Endothelial cell of umbilical vein (primary cell): ENCODE results near the gene CFHR3. TPM values are rescaled to one million over a fixed set of nuclear protein-coding genes. Genes with fewer than 3 reads are reported as not detected.

Experiments used
- BruUV-seq: library from RNA; stranded (reverse); fragments of 400-500 nt; replicated peaks from 2 replicates; lab custom pipeline; 2021; lab: Mats Ljungman, UMichigan
- CTCF ChIA-PET: fragments of 300-600, 350-600 bp; sonication (Branson Sonifier 250); formaldehyde crosslinking; loops from one replicate; lab custom pipeline; 2021; ENCODE audit warnings: antibody characterized with exemption, inconsistent platforms; lab: Charles Lee
- POLR2A ChIA-PET: fragments of 300-600, 350-600 bp; sonication (Branson Sonifier 250); formaldehyde crosslinking; loops from one replicate; lab custom pipeline; 2021; ENCODE audit warnings: antibody characterized with exemption, inconsistent platforms; lab: Charles Lee
- DNase-seq: peaks from one replicate; pipeline ENCODE4 v3.0.0-alpha.2; 2011; ENCODE audit warnings: low read depth, low spot score
- FAIRE-seq: peaks from 2 replicates; lab custom pipeline; 2011; peaks lifted over from hg19 to GRCh38; lab: Jason Lieb, UNC
- H2AFZ ChIP-seq: 2 replicates; pipeline ENCODE4 v1.6.0; 2012; ENCODE audit warnings: low read depth, low read length, control low read depth, inconsistent platforms
- H3K27ac ChIP-seq: 2 replicates; pipeline ENCODE4 v1.5.1; 2011; ENCODE audit warnings: low read depth, mild to moderate bottlenecking, control low read depth, low read length, moderate library complexity; ENCODE audit not compliant: insufficient read depth
- H3K27me3 ChIP-seq, 2 experiments: 2 replicates each; pipeline versions ENCODE4 v1.6.0 to v1.6.1; 2011; ENCODE audit warnings: low read length in 2 of 2, mixed read lengths in 1 of 2; ENCODE audit not compliant: control insufficient read depth in 2 of 2, insufficient read depth in 2 of 2
- H3K36me3 ChIP-seq, 2 experiments: 2 replicates in 1 of 2; 3 replicates in 1 of 2; pipeline ENCODE4 v1.5.1; 2011; ENCODE audit warnings: low read length in 2 of 2, mild to moderate bottlenecking in 1 of 2, moderate library complexity in 1 of 2; ENCODE audit not compliant: control insufficient read depth in 2 of 2, insufficient read depth in 2 of 2; ENCODE audit errors: extremely low read depth in 1 of 2
- H3K4me1 ChIP-seq: 3 replicates; pipeline ENCODE4 v1.5.1; 2011; ENCODE audit warnings: mild to moderate bottlenecking, low read length; ENCODE audit not compliant: control insufficient read depth, insufficient read depth; ENCODE audit errors: extremely low read depth
- H3K4me2 ChIP-seq: 2 replicates; pipeline ENCODE4 v1.6.1; 2011; ENCODE audit warnings: low read length, control low read depth, mixed read lengths; ENCODE audit not compliant: insufficient read depth
- H3K4me3 ChIP-seq, 3 experiments: fragments of 200-600 bp in 1 of 3; sonication (generic), shearing (Covaris generic) in 1 of 3; replicated peaks in 1 of 3; 2 replicates each; pipeline ENCODE4 v1.5.1; 2011 to 2016; ENCODE audit warnings: control low read depth in 3 of 3, low read length in 3 of 3, mild to moderate bottlenecking in 2 of 3, inconsistent platforms in 1 of 3, low read depth in 1 of 3, moderate library complexity in 1 of 3; ENCODE audit not compliant: insufficient read depth in 1 of 3
- H3K79me2 ChIP-seq: 2 replicates; pipeline ENCODE4 v1.6.0; 2012; ENCODE audit warnings: low read length, inconsistent platforms; ENCODE audit not compliant: control insufficient read depth, insufficient read depth
- H3K9ac ChIP-seq: replicated peaks from 2 replicates; pipeline ENCODE3; 2011; ENCODE audit warnings: low read length, control low read depth; ENCODE audit not compliant: insufficient read depth; ENCODE audit errors: extremely low read depth
- H3K9me1 ChIP-seq: replicated peaks from 3 replicates; pipeline ENCODE4 v1.6.0; 2011; ENCODE audit warnings: mild to moderate bottlenecking, low read length; ENCODE audit not compliant: control insufficient read depth, insufficient read depth; ENCODE audit errors: extremely low read depth
- H3K9me3 ChIP-seq: replicated peaks from 2 replicates; pipeline ENCODE4 v1.5.1; 2012; ENCODE audit warnings: low read length, inconsistent platforms; ENCODE audit not compliant: control insufficient read depth, insufficient read depth
- H4K20me1 ChIP-seq: replicated peaks from 2 replicates; pipeline ENCODE3; 2011; ENCODE audit warnings: mild to moderate bottlenecking, low read length; ENCODE audit not compliant: control insufficient read depth, insufficient read depth; ENCODE audit errors: extremely low read depth
- CTCF ChIP-seq, 2 donors: IDR thresholded peaks; 1 replicate in 1 of 2; 2 replicates in 1 of 2; pipeline ENCODE4 v1.5.1; 2011; ENCODE audit warnings: low read length in 2 of 2, mild to moderate bottlenecking in 2 of 2, moderate library complexity in 2 of 2, control low read depth in 1 of 2, inconsistent platforms in 1 of 2, low read depth in 1 of 2; ENCODE audit not compliant: insufficient read depth in 1 of 2; ENCODE audit errors: extremely low read depth in 1 of 2
- EZH2 ChIP-seq: IDR thresholded peaks from 2 replicates; pipeline ENCODE4 v1.6.1; 2012; ENCODE audit warnings: borderline replicate concordance, low read depth, mild to moderate bottlenecking, moderate library complexity, low read length, inconsistent platforms; ENCODE audit not compliant: severe bottlenecking
- FOS ChIP-seq: IDR thresholded peaks from 2 replicates; pipeline ENCODE4 v1.6.1; 2011; ENCODE audit warnings: mild to moderate bottlenecking, low read length, moderate library complexity, borderline replicate concordance; ENCODE audit not compliant: insufficient read depth
- GATA2 ChIP-seq: IDR thresholded peaks from 2 replicates; pipeline ENCODE4 v1.7.0; 2011; ENCODE audit warnings: low read depth, mild to moderate bottlenecking, moderate library complexity, mixed read lengths, low read length; ENCODE audit not compliant: insufficient read length, insufficient read depth
- JUN ChIP-seq: IDR thresholded peaks from 2 replicates; pipeline ENCODE4 v1.6.1; 2011; ENCODE audit warnings: borderline replicate concordance, low read depth; ENCODE audit not compliant: insufficient read length, insufficient read depth
- MAX ChIP-seq: IDR thresholded peaks from 2 replicates; pipeline ENCODE4 v1.6.1; 2011; ENCODE audit not compliant: insufficient read depth, insufficient read length
- MYC ChIP-seq: IDR thresholded peaks from one replicate; pipeline ENCODE4 v1.6.1; 2011; ENCODE audit warnings: mild to moderate bottlenecking, low read depth, low read length
- POLR2A ChIP-seq: IDR thresholded peaks from 2 replicates; pipeline ENCODE4 v1.6.1; 2012; ENCODE audit warnings: low read depth, mild to moderate bottlenecking, control low read depth, low read length
- POLR2AphosphoS5 ChIP-seq: IDR thresholded peaks from 2 replicates; pipeline ENCODE4 v1.6.1; 2012; ENCODE audit warnings: low read depth, mild to moderate bottlenecking, control low read depth, low read length, moderate library complexity; ENCODE audit not compliant: insufficient read depth
- dilution Hi-C: fragments of 300-500 bp; cut with MboI; formaldehyde crosslinking; loops from one replicate; pipeline ENCODE4 v1.15.0; 2019; ENCODE audit warnings: low sequenced_read_pairs; ENCODE audit not compliant: extremely low pct_ligation_motif_present
- intact Hi-C: fragments of 100-400 bp; cut with micrococcal nuclease; formaldehyde crosslinking; loops from one replicate; pipeline ENCODE4 v1.10.0; 2022
- polyA plus RNA-seq, 4 experiments: library from polyadenylated mRNA; depleted of rRNA in 3 of 4; stranded (reverse) in 3 of 4; unstranded in 1 of 4; fragments of >200 nt; gene quantifications; 2 replicates each; pipeline versions ENCODE4 v1.2.1 to v1.2.3, GENCODE V29; 2011 to 2012; ENCODE audit warnings: missing spikeins in 1 of 4
- total RNA-seq: library from RNA; stranded (reverse); gene quantifications from 2 replicates; pipeline ENCODE4 v1.2.3, GENCODE V29; 2021

The CFHR3 gene
- total and polyA plus RNA-seq, 2 donors (not counting 3 experiments of a cell fraction or from before 2014, with no cell fraction given): not detected

GRCh38 chr1:196732526-196732925, 42.1 kb upstream of the CFHR3 start:
- H3K9ac ChIP-seq: no peak overlapping the region
- no TSS peak for BruUV-seq
- no peaks in the 10 kb centered on the region for H3K27me3 ChIP-seq
- no peaks in the 10 kb centered on the region for H3K9me1 ChIP-seq
- FAIRE-seq (no peak), DNase-seq (no peak)
- no peaks in the 10 kb centered on the region for H4K20me1 ChIP-seq
- intact Hi-C loops: no loop called here
- dilution Hi-C loops: no loop called here
- POLR2A ChIA-PET: no interaction called here
- H3K27ac ChIP-seq: no peak overlapping the region
- H3K36me3 ChIP-seq: no peaks in the 10 kb centered on the region
- no peak overlapping the region for H2AFZ ChIP-seq
- no peaks in the 10 kb centered on the region for H3K4me1 ChIP-seq
- TF ChIP-seq GATA2 (no peak), POLR2A (no peak), FOS (no peak), POLR2AphosphoS5 (no peak), MAX (no peak), EZH2 (no peak), CTCF (IDR thresholded peaks at IDR 0.05; ENCODE audit: extremely low read depth in 1 of 2, insufficient read depth in 1 of 2, low read depth in 1 of 2, low read length in 2 of 2) (no peak), MYC (no peak), JUN (no peak)
- no peak overlapping the region for H3K4me2 ChIP-seq
- no peak overlapping the region for H3K4me3 ChIP-seq
- CTCF ChIA-PET: interaction anchor here (1.1 kb wide), 1 partner anchor 9 kb away, joined by 3 read pairs; no protein-coding TSS in a partner anchor
- no peaks in the 10 kb centered on the region for H3K9me3 ChIP-seq
- no peaks in the 10 kb centered on the region for H3K79me2 ChIP-seq
